Neural cell (in vitro differentiated cells): Measurements from ENCODE around the gene KRTAP12-2. TPM values are rescaled to one million over a fixed set of nuclear protein-coding genes. Genes with fewer than 3 reads are reported as not detected.
"Not testable (repeated sequence)": the region's sequence is repeated elsewhere in the genome, so short reads cannot be mapped to it uniquely, and the experiment has no call there.

Source experiments
- H2AFZ ChIP-seq: fragments of 200-600, 300-800 bp; sonication (generic), shearing (Covaris generic); 2 replicates; pipeline ENCODE4 v1.6.0; 2014; ENCODE audit warnings: low read depth, mild to moderate bottlenecking, antibody characterized with exemption, low read length, moderate library complexity
- H3F3A ChIP-seq: fragments of 200-600 bp; shearing (Covaris generic); 2 replicates; pipeline ENCODE4 v1.6.1; 2016; ENCODE audit warnings: mild to moderate bottlenecking, moderate library complexity, mixed read lengths, antibody characterized with exemption, low read length; ENCODE audit not compliant: insufficient read depth, poor library complexity, severe bottlenecking
- H3K27ac ChIP-seq: fragments of 200-600, 300-800 bp; sonication (generic), shearing (Covaris generic); 2 replicates; pipeline ENCODE4 v1.5.1; 2014; ENCODE audit warnings: mild to moderate bottlenecking, low read length, moderate library complexity
- H3K27me3 ChIP-seq: fragments of 300-800, 200-600 bp; sonication (generic), shearing (Covaris generic); 2 replicates; pipeline ENCODE4 v1.6.0; 2014; ENCODE audit warnings: mild to moderate bottlenecking, low read depth, low read length, moderate library complexity; ENCODE audit not compliant: insufficient read depth
- H3K36me3 ChIP-seq: fragments of 300-800, 200-600 bp; sonication (generic), shearing (Covaris generic); 2 replicates; pipeline ENCODE4 v1.5.1; 2014; ENCODE audit warnings: mild to moderate bottlenecking, antibody characterized with exemption, low read length, moderate library complexity; ENCODE audit not compliant: insufficient read depth
- H3K4me2 ChIP-seq: fragments of 300-800, 200-600 bp; sonication (generic), shearing (Covaris generic); 2 replicates; pipeline ENCODE4 v1.6.0; 2014; ENCODE audit warnings: mild to moderate bottlenecking, low read length
- H3K4me3 ChIP-seq: fragments of 300-800, 200-600 bp; sonication (generic), shearing (Covaris generic); 2 replicates; pipeline ENCODE4 v1.5.1; 2014; ENCODE audit warnings: mild to moderate bottlenecking, low read length, moderate library complexity
- H3K79me2 ChIP-seq: fragments of 200-600 bp; shearing (Covaris generic); replicated peaks from 2 replicates; pipeline ENCODE4 v1.6.0; 2014; ENCODE audit warnings: mild to moderate bottlenecking, low read length, moderate library complexity; ENCODE audit not compliant: insufficient read depth
- H3K9ac ChIP-seq: fragments of 300-800, 200-600 bp; sonication (generic), shearing (Covaris generic); 2 replicates; pipeline ENCODE4 v1.6.1; 2016; ENCODE audit warnings: mild to moderate bottlenecking, low read length, mixed read lengths
- H3K9me2 ChIP-seq: fragments of 200-600 bp; shearing (Covaris generic); 2 replicates; pipeline ENCODE4 v1.6.1; 2016; ENCODE audit warnings: mild to moderate bottlenecking, low read length, mixed read lengths; ENCODE audit not compliant: insufficient read depth
- H3K9me3 ChIP-seq: fragments of 200-600, 300-800 bp; sonication (generic), shearing (Covaris generic); 2 replicates; pipeline ENCODE4 v1.6.1; 2016; ENCODE audit warnings: mild to moderate bottlenecking, mixed run types, low read length, moderate library complexity, mixed read lengths
- H4K20me1 ChIP-seq: fragments of 200-600 bp; shearing (Covaris generic); 2 replicates; pipeline ENCODE4 v1.6.1; 2016; ENCODE audit warnings: mild to moderate bottlenecking, mixed run types; ENCODE audit not compliant: insufficient read depth
- CTCF ChIP-seq: fragments of 450-650 bp; IDR thresholded peaks from 2 replicates; pipeline ENCODE4 v1.5.1; 2014; ENCODE audit warnings: antibody characterized with exemption, mild to moderate bottlenecking, moderate library complexity; ENCODE audit not compliant: poor library complexity, severe bottlenecking
- EP300 ChIP-seq: fragments of 450-650 bp; conservative IDR thresholded peaks from 2 replicates; pipeline ENCODE4 v1.6.1; 2014; ENCODE audit warnings: antibody characterized with exemption, mild to moderate bottlenecking, moderate library complexity; ENCODE audit not compliant: poor library complexity, severe bottlenecking
- EZH2 ChIP-seq: fragments of 200-600, 300-800 bp; shearing (Covaris generic), sonication (generic); IDR thresholded peaks from 2 replicates; pipeline ENCODE4 v1.6.1; 2014; ENCODE audit warnings: antibody characterized with exemption, low read length, borderline replicate concordance, mild to moderate bottlenecking; ENCODE audit not compliant: insufficient read depth, poor library complexity, severe bottlenecking
- MXI1 ChIP-seq: fragments of 450-650 bp; conservative IDR thresholded peaks from 2 replicates; pipeline ENCODE4 v1.6.1; 2014; ENCODE audit warnings: antibody characterized with exemption, mild to moderate bottlenecking; ENCODE audit not compliant: poor library complexity, severe bottlenecking
- POLR2AphosphoS5 ChIP-seq: IDR thresholded peaks from 2 replicates; pipeline ENCODE4 v1.6.1; 2012
- RAD21 ChIP-seq: fragments of 450-650 bp; conservative IDR thresholded peaks from 2 replicates; pipeline ENCODE4 v1.6.1; 2014; ENCODE audit warnings: antibody characterized with exemption, mild to moderate bottlenecking, moderate library complexity
- REST ChIP-seq: IDR thresholded peaks from 2 replicates; pipeline ENCODE4 v1.6.1; 2012; ENCODE audit warnings: borderline replicate concordance
- SMC3 ChIP-seq: fragments of 450-650 bp; conservative IDR thresholded peaks from 2 replicates; pipeline ENCODE4 v1.6.1; 2014; ENCODE audit warnings: antibody characterized with exemption, mild to moderate bottlenecking, moderate library complexity; ENCODE audit not compliant: poor library complexity
- TAF1 ChIP-seq: IDR thresholded peaks from 2 replicates; pipeline ENCODE4 v1.6.1; 2012; ENCODE audit warnings: low read depth
- polyA plus RNA-seq: library from polyadenylated mRNA; depleted of rRNA; stranded (reverse); fragments of >200 nt; gene quantifications from 2 replicates; pipeline ENCODE4 v1.2.3, GENCODE V29; 2014

The KRTAP12-2 gene
- polyA plus RNA-seq, 1 donor from 2014 or later = not detected

GRCh38 chr21:44687671-44688070 lies 20.9 kb upstream of the KRTAP12-2 start:
- no peaks in the 10 kb centered on the region for H3K36me3 ChIP-seq
- peaks cover 5% of the 10 kb centered on the region for H3K9me3 ChIP-seq
- no peaks in the 10 kb centered on the region for H3K9me2 ChIP-seq
- H4K20me1 ChIP-seq = no peaks in the 10 kb centered on the region
- TF ChIP-seq EP300 = no peak
- no peak for TF ChIP-seq TAF1
- no peaks in the 10 kb centered on the region for H3K79me2 ChIP-seq
- no peaks in the 10 kb centered on the region for H3K27me3 ChIP-seq
- H3K27ac ChIP-seq = no peak overlapping the region
- no peak overlapping the region for H3K9ac ChIP-seq
- H2AFZ ChIP-seq = no peak overlapping the region
- no peak overlapping the region for H3K4me3 ChIP-seq
- H3F3A ChIP-seq = no peaks in the 10 kb centered on the region
- H3K4me2 ChIP-seq = no peak overlapping the region

GRCh38 chr21:44686843-44687561 lies 20.3 kb upstream of the KRTAP12-2 start:
- Histone ChIP-seq H3F3A (no peaks in the 10 kb centered on the region), H3K36me3 (no peaks in the 10 kb centered on the region), H3K4me2 (no peak overlapping the region), H3K4me3 (no peak overlapping the region), H2AFZ (no peak overlapping the region), H3K27ac (no peak overlapping the region), H4K20me1 (no peaks in the 10 kb centered on the region), H3K9me3 (no peaks in the 10 kb centered on the region), H3K9me2 (no peaks in the 10 kb centered on the region), H3K79me2 (no peaks in the 10 kb centered on the region), H3K9ac (no peak overlapping the region), H3K27me3 (no peaks in the 10 kb centered on the region)
- TF ChIP-seq POLR2AphosphoS5 = no peak
- no peak for TF ChIP-seq EZH2
- TF ChIP-seq CTCF = no peak

GRCh38 chr21:44686000-44686781 lies 19.5 kb upstream of the KRTAP12-2 start:
- no peaks in the 10 kb centered on the region for H3K27me3 ChIP-seq
- no peaks in the 10 kb centered on the region for H3K36me3 ChIP-seq
- no peak overlapping the region for H3K4me2 ChIP-seq
- H3K79me2 ChIP-seq = no peaks in the 10 kb centered on the region
- H3K4me3 ChIP-seq = no peak overlapping the region
- H3F3A ChIP-seq = no peaks in the 10 kb centered on the region
- no peaks in the 10 kb centered on the region for H3K9me2 ChIP-seq
- TF ChIP-seq MXI1 = no peak
- no peak for TF ChIP-seq SMC3
- TF ChIP-seq RAD21 = no peak
- TF ChIP-seq REST = no peak
- TF ChIP-seq TAF1 = no peak
- TF ChIP-seq POLR2AphosphoS5 = no peak
- no peak for TF ChIP-seq EP300
- no peak for TF ChIP-seq EZH2
- no peak for TF ChIP-seq CTCF
- H3K9me3 ChIP-seq = no peaks in the 10 kb centered on the region
- H3K27ac ChIP-seq = no peak overlapping the region
- H3K9ac ChIP-seq = no peak overlapping the region
- H2AFZ ChIP-seq = no peak overlapping the region
- H4K20me1 ChIP-seq = no peaks in the 10 kb centered on the region

- not testable (repeated sequence) for H3F3A ChIP-seq, H2AFZ ChIP-seq, H3K9me2 ChIP-seq, H3K9ac ChIP-seq, H3K27me3 ChIP-seq, H4K20me1 ChIP-seq, H3K4me2 ChIP-seq, H3K27ac ChIP-seq, H3K9me3 ChIP-seq, H3K36me3 ChIP-seq, H3K4me3 ChIP-seq, H3K79me2 ChIP-seq
Observed at GRCh38 chr21:44685050-44685449, 18.3 kb upstream of the KRTAP12-2 start.
